Mesenchymal stem cell (in vitro differentiated cells and primary cell): ENCODE measurements around the gene GBGT1.

Source experiments
- DNase-seq: peaks from one replicate; pipeline ENCODE4 v3.0.0-alpha.2; 2013
- H2AFZ ChIP-seq: one replicate; pipeline ENCODE4 v1.6.1; 2013; ENCODE audit warnings: low read depth, mild to moderate bottlenecking, control low read depth, inconsistent platforms, low read length, moderate library complexity
- H2AK5ac ChIP-seq: 2 replicates; pipeline ENCODE4 v1.6.1; 2013; ENCODE audit warnings: low read length, moderate library complexity, mild to moderate bottlenecking, inconsistent platforms; ENCODE audit not compliant: severe bottlenecking
- H2BK120ac ChIP-seq: one replicate; pipeline ENCODE4 v1.6.1; 2013; ENCODE audit warnings: low read depth, mild to moderate bottlenecking, inconsistent platforms, low read length, moderate library complexity
- H2BK12ac ChIP-seq, 2 experiments: one replicate each; pipeline ENCODE4 v1.6.1; 2013; ENCODE audit warnings: inconsistent platforms in 2 of 2, low read length in 2 of 2, mild to moderate bottlenecking in 2 of 2, moderate library complexity in 2 of 2, control low read depth in 1 of 2
- H2BK15ac ChIP-seq: one replicate; pipeline ENCODE4 v1.6.1; 2013; ENCODE audit warnings: mild to moderate bottlenecking, low read depth, inconsistent platforms; ENCODE audit not compliant: poor library complexity, severe bottlenecking
- H2BK5ac ChIP-seq: 2 replicates; pipeline ENCODE4 v1.6.1; 2013; ENCODE audit warnings: low read depth, mild to moderate bottlenecking, low read length, control low read depth, inconsistent platforms; ENCODE audit not compliant: poor library complexity, severe bottlenecking
- H3K14ac ChIP-seq, 2 experiments: one replicate each; pipeline ENCODE4 v1.6.1; 2013; ENCODE audit warnings: inconsistent platforms in 2 of 2, low read length in 2 of 2, control low read depth in 1 of 2, mild to moderate bottlenecking in 1 of 2, moderate library complexity in 1 of 2
- H3K18ac ChIP-seq, 2 experiments: one replicate each; pipeline ENCODE4 v1.6.1; 2013; ENCODE audit warnings: inconsistent platforms in 2 of 2, low read length in 2 of 2, control low read depth in 1 of 2, low read depth in 1 of 2, mild to moderate bottlenecking in 1 of 2
- H3K23ac ChIP-seq, 2 experiments: one replicate each; pipeline ENCODE4 v1.6.1; 2013; ENCODE audit warnings: inconsistent platforms in 2 of 2, low read length in 2 of 2, mild to moderate bottlenecking in 2 of 2, moderate library complexity in 2 of 2, control low read depth in 1 of 2
- H3K27ac ChIP-seq: 2 replicates; pipeline ENCODE4 v1.5.1; 2013; ENCODE audit warnings: mild to moderate bottlenecking, moderate library complexity, low read length, control low read depth, inconsistent platforms; ENCODE audit not compliant: poor library complexity, severe bottlenecking
- H3K27me3 ChIP-seq, 2 experiments: 2 replicates each; pipeline versions ENCODE4 v1.6.1 to v1.7.0; 2013; ENCODE audit warnings: low read length in 2 of 2, mild to moderate bottlenecking in 2 of 2, moderate library complexity in 2 of 2, control low read depth in 1 of 2, inconsistent platforms in 1 of 2; ENCODE audit not compliant: control insufficient read depth in 1 of 2, insufficient read depth in 1 of 2
- H3K36me3 ChIP-seq, 2 experiments: 2 replicates each; pipeline versions ENCODE4 v1.6.1 to v1.7.0; 2013; ENCODE audit warnings: low read length in 2 of 2, control low read depth in 1 of 2, inconsistent platforms in 1 of 2, low read depth in 1 of 2, mild to moderate bottlenecking in 1 of 2; ENCODE audit not compliant: insufficient read depth in 2 of 2, control insufficient read depth in 1 of 2
- H3K4ac ChIP-seq, 2 experiments: one replicate each; pipeline ENCODE4 v1.6.1; 2013; ENCODE audit warnings: inconsistent platforms in 2 of 2, low read length in 2 of 2, mild to moderate bottlenecking in 2 of 2, moderate library complexity in 2 of 2, control low read depth in 1 of 2, low read depth in 1 of 2
- H3K4me1 ChIP-seq: 2 replicates; pipeline ENCODE4 v1.6.1; 2013; ENCODE audit warnings: low read depth, low read length, control low read depth; ENCODE audit not compliant: control insufficient read depth, insufficient read depth
- H3K4me2 ChIP-seq: 2 replicates; pipeline ENCODE4 v1.6.1; 2013; ENCODE audit warnings: low read length, mild to moderate bottlenecking, inconsistent platforms; ENCODE audit not compliant: poor library complexity, severe bottlenecking
- H3K4me3 ChIP-seq, 2 experiments: 2 replicates each; pipeline versions ENCODE4 v1.5.1 to v1.7.0; 2013; ENCODE audit warnings: low read length in 2 of 2, mild to moderate bottlenecking in 2 of 2, control low read depth in 1 of 2, low read depth in 1 of 2; ENCODE audit not compliant: insufficient read depth in 1 of 2
- H3K79me1 ChIP-seq: replicated peaks from 2 replicates; pipeline ENCODE4 v1.6.1; 2013; ENCODE audit warnings: mild to moderate bottlenecking, control low read depth, low read length, inconsistent platforms; ENCODE audit not compliant: poor library complexity, severe bottlenecking
- H3K9ac ChIP-seq: 2 replicates; pipeline ENCODE4 v1.7.0; 2013; ENCODE audit warnings: mild to moderate bottlenecking, low read length, moderate library complexity
- H3K9me3 ChIP-seq: 2 replicates; pipeline ENCODE4 v1.7.0; 2013; ENCODE audit warnings: mild to moderate bottlenecking, low read length; ENCODE audit not compliant: control insufficient read depth
- H4K8ac ChIP-seq: one replicate; pipeline ENCODE4 v1.6.1; 2013; ENCODE audit warnings: inconsistent platforms, mild to moderate bottlenecking, low read length, moderate library complexity
- H4K91ac ChIP-seq: one replicate; pipeline ENCODE4 v1.6.1; 2013; ENCODE audit warnings: mild to moderate bottlenecking, low read length, inconsistent platforms
- WGBS: methylation state at CpG from one replicate; pipeline ENCODE4 v1.1.7; 2013; ENCODE audit warnings: mixed read lengths; 5-methylcytosine and 5-hydroxymethylcytosine counted together

The GBGT1 gene

GRCh38 chr9:133113949-133114885, 49.5 kb downstream of the GBGT1 start:
- Histone ChIP-seq H3K18ac (peak overlapping the region; percentile 58 to 65), H3K4ac (peak overlapping the region; percentile 59 to 77), H3K27ac (peak overlapping the region; percentile 85), H3K4me3 (peak overlapping the region in 1 of 2 experiments; percentile 19), H3K36me3 (peaks cover 26 to 51% of the 10 kb centered on the region in 2 experiments), H3K14ac (peak overlapping the region in 1 of 2 experiments; percentile 92), H3K9ac (peak overlapping the region; percentile 86), H4K91ac (peak overlapping the region; percentile 84), H2BK120ac (peak overlapping the region; percentile 0), H2BK5ac (peak overlapping the region; percentile 22), H2BK15ac (peak overlapping the region; percentile 76), H2AFZ (no peak overlapping the region), H2AK5ac (peak overlapping the region; percentile 97), H3K79me1 (peaks cover 33% of the 10 kb centered on the region), H3K9me3 (no peaks in the 10 kb centered on the region), H3K27me3 (no peaks in the 10 kb centered on the region), H3K4me2 (peak overlapping the region; percentile 26), H3K4me1 (peaks cover 79% of the 10 kb centered on the region), H2BK12ac (peak overlapping the region in 1 of 2 experiments; percentile 68), H3K23ac (peak overlapping the region in 1 of 2 experiments; percentile 75), H4K8ac (peak overlapping the region; percentile 88)
- WGBS, result 68% methylated on average over 20 of the region's 20 CpGs
- DNase-seq, result peak; percentile 58

- Histone ChIP-seq H3K18ac (peak overlapping the region; percentile 54 to 65), H3K4me3 (peak overlapping the region in 1 of 2 experiments; percentile 19), H3K14ac (peak overlapping the region in 1 of 2 experiments; percentile 86), H3K27me3 (no peaks in the 10 kb centered on the region), H3K9me3 (no peaks in the 10 kb centered on the region), H3K4me1 (peaks cover 74% of the 10 kb centered on the region), H3K4ac (peak overlapping the region in 1 of 2 experiments; percentile 75), H2BK5ac (peak overlapping the region; percentile 9), H3K4me2 (peak overlapping the region; percentile 26), H2BK120ac (peak overlapping the region; percentile 0), H4K91ac (peak overlapping the region; percentile 5), H3K23ac (no peak overlapping the region), H2BK15ac (peak overlapping the region; percentile 34), H4K8ac (peak overlapping the region; percentile 10), H3K36me3 (peaks cover 33 to 60% of the 10 kb centered on the region in 2 experiments), H2AK5ac (peak overlapping the region; percentile 97), H2BK12ac (peak overlapping the region in 1 of 2 experiments; percentile 67), H3K27ac (peak overlapping the region; percentile 85), H2AFZ (no peak overlapping the region), H3K9ac (peak overlapping the region; percentile 86), H3K79me1 (peaks cover 41% of the 10 kb centered on the region)
- 79% methylated on average over 19 of the region's 19 CpGs for WGBS
- DNase-seq, result peak; percentile 51
Observed at GRCh38 chr9:133113163-133113948, 50.4 kb downstream of the GBGT1 start.

DNA sequence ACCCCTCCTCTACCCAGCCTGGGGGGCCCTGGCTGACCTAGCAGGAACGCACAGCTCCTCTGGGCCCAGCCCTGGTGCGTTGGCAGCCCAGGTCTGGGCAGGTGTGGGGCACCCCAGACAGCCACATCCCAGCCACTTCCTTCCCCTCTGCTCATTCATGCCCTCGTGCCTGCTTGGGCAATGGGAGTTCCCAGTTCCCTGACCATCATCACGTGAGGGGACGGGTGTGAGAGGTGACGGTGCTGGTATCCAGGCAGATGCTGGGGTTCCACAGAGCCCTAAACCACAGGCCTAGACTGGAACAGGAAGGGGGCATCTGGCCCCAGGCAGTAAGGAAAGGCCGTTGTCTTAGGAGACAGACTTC, 51.1 kb downstream of the GBGT1 start:
- no peak overlapping the region for H3K23ac ChIP-seq
- H3K4ac ChIP-seq, result no peak overlapping the region
- H2BK5ac ChIP-seq, result no peak overlapping the region
- H3K4me3 ChIP-seq, result no peak overlapping the region
- no peaks in the 10 kb centered on the region for H3K9me3 ChIP-seq
- 93% methylated on average over 7 of the region's 7 CpGs for WGBS
- H3K18ac ChIP-seq, result peak overlapping the region in 1 of 2 experiments; percentile 54
- H3K4me1 ChIP-seq, result peaks cover 68% of the 10 kb centered on the region
- no peak overlapping the region for H2BK12ac ChIP-seq
- H2AK5ac ChIP-seq, result peak overlapping the region; percentile 72
- no peak for DNase-seq
- H4K91ac ChIP-seq, result no peak overlapping the region
- H3K4me2 ChIP-seq, result peak overlapping the region; percentile 26
- peak overlapping the region in 1 of 2 experiments; percentile 44 for H3K14ac ChIP-seq
- H3K27ac ChIP-seq, result peak overlapping the region; percentile 85
- peaks cover 40 to 67% of the 10 kb centered on the region in 2 experiments for H3K36me3 ChIP-seq
- no peak overlapping the region for H2BK120ac ChIP-seq
- H3K79me1 ChIP-seq, result peaks cover 46% of the 10 kb centered on the region
- no peak overlapping the region for H2AFZ ChIP-seq
- H2BK15ac ChIP-seq, result no peak overlapping the region
- H3K27me3 ChIP-seq, result no peaks in the 10 kb centered on the region
- peak overlapping the region; percentile 86 for H3K9ac ChIP-seq
- peak overlapping the region; percentile 10 for H4K8ac ChIP-seq
